Germinal center (tissue), 1 donor: Measurements from ENCODE around the gene PDZRN3.

Experiments
- DNase-seq: peaks from one replicate; pipeline ENCODE4 v3.0.0; 2012; ENCODE audit warnings: mixed read lengths, low spot score

The PDZRN3 gene

DNA sequence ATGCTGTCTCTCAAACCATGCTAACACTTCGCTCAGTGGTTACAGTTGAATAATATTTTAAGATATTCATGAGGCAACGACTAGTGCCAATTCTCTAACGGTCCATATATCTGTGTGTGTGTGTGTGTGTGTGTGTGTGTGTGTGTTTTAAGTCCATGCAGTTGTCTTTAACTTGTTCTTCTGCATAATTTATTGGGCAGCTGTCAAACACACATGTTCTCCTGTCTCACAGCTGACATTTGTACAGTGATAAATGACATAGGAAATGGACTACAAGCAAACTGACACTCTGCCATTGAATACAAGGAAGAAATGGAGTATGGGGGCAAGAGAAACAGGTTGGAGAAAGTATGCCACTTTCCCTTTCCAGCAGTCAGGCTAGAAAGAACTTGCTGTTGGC, 172.0 kb downstream of the PDZRN3 start:
- DNase-seq = no peak

GRCh38 chr3:73451301-73451944, 173.3 kb downstream of the PDZRN3 start:
- peak; percentile 70 for DNase-seq

DNA sequence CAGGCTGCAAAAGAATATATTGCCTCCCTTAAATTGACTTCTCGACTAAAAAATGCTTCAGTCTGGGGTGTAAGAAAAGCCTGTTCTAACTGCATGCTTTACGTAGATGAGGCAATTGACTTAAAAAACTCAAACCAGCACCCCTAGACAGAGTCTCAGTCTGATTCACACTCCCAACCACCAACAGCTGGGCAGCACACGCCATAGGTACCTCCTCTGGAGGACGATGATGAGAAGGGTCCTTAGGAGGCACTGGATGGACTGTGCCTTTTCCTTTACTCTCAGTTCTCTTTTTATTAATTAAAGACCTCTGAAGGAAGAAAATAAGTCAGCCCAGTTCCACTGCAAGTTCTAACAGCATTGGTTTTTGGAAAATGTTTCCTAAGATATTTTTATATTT, 175.0 kb downstream of the PDZRN3 start:
- no peak for DNase-seq

DNA sequence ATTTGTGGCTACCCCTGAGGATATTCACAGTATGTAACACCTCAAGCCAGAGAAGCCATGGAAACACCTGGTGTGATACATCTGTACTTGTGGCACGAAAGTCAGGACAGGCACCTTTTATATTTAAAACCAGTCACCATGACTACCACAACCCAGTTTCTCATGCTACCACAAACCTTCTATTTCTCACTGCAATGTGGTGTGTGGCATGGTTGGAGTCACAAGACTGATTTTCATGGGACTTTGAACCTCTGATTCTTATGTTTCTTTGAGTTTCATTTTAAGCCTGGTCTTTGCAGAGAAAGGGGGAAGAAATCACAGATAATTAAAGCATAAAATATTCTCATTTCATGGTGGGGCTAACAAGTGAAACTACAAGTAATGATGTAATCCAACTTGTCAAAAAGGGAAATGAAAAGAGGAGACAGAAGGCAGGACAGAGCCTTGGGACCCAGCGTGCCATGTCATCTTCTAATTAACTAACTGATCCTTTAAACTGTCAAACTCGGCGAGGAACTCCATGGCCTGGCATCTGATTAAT, 175.9 kb downstream of the PDZRN3 start:
- peak; percentile 50 for DNase-seq

- no peak for DNase-seq
Measured at GRCh38 chr3:73448041-73448440, 176.7 kb downstream of the PDZRN3 start.

GRCh38 chr3:73447111-73447510, 177.6 kb downstream of the PDZRN3 start:
- DNase-seq = no peak

GRCh38 chr3:73446467-73447110, 178.2 kb downstream of the PDZRN3 start:
- no peak for DNase-seq

DNA sequence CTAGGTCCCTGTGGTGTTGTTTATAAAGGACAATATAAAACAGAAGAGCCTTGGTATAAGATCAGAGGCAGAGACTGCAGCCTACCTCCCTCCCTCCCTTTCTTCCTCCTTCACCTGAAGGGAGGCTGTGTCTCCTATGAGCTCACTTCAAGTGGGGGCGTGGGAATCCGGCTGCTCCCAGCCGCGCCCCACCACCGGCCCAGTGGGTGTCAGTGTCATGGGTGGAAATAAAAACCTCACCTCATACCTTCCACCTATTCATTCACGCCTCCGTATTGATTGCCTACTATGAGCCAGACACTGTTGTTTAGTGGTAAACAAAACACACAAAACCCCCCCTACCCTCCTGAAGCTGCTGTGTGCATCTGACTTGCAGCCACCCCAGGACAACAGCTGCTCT, 181.9 kb downstream of the PDZRN3 start:
- DNase-seq = no peak

DNA sequence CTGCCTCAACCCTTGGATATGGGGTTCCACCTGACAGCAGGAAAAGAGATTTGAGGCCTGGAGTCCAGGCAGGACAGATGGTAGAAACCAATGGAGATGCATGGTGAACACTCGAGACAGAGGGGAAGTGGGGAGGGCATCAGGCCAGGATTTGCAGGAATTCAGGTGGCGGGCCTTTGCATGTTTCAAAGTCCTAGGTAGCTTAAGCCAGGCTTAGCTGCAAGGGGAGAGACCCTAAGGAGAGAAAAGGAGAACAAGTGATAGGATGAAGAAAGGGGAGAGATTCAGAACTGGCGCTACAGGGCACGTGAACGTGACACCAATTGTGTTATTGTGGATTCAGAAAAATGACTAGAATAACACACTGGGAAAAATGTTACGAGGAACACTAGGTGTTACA, 182.6 kb downstream of the PDZRN3 start:
- DNase-seq = no peak

DNA sequence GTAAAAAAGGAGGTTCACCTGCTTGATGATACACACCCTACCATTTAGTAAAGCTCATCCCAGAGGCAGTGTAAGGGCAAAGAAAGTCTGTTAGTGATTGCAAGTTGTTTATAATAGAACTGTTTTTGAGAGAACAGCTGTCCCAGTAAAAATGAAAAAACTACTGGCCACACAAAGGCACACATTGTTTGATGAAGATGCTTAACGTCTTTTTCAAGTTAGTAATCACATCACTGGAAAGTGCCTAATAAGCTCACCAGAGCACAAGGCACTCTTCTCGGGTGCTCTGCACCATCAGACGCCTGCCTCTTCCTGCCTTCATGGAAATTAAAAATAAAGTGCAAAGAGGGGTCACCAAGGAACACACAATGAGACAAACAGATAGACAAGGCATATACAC, 186.9 kb downstream of the PDZRN3 start:
- no peak for DNase-seq

- no peak for DNase-seq
Measured at GRCh38 chr3:73435055-73435454, 189.7 kb downstream of the PDZRN3 start.

- DNase-seq = no peak
Measured at GRCh38 chr3:73433687-73434086, 191.1 kb downstream of the PDZRN3 start.

- no peak for DNase-seq
Measured at GRCh38 chr3:73433079-73433478, 191.7 kb downstream of the PDZRN3 start.

DNA sequence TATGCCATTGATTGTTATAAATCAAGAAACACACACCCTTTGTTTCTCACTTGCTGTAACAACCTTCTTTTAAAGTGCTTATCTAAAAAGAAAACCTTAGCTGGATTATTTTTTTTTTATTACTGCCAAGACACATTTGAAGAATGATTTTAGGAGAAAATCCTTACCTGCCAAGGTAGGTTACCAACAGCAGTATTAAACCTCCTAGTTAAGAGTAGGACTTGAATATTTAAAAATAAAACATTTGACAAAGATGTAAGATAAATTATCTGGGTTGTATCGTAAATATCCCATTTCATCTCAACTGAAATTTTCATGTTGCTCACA, 192.1 kb downstream of the PDZRN3 start:
- DNase-seq = no peak

DNA sequence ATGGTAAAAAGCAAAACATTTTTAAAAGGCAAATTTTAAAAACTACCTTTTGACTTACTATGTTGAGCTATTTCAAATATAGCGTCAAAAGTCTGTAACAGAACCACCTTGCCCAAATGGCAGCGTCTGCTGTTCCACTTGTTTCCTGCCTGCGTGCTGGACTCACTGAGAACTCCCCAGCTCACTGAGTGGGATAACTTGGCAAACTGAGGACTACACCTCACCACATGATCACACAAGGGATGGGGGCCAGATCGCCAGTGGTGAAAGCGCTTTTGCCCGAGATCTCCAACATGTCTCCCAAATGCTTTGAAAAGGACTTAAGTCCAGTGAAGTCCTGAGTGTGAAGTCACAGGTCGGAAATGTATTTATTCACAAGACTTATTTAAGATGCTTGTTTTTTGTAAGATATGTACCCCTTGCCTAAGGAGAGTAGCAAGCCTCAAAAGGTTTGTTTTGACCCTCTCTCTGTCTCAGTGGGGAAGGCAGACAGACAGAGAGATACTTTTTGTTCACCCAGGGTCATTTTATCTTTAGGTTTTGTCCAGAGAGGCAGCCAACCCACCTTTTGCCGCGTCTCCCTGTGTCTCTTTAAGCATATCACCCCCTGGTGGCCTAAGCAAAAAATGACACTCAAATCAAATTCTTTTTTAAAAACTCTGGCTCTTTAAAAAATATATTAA, 192.6 kb downstream of the PDZRN3 start:
- DNase-seq = peak; percentile 41

GRCh38 chr3:73431183-73431900, 193.4 kb downstream of the PDZRN3 start:
- DNase-seq = no peak

DNA sequence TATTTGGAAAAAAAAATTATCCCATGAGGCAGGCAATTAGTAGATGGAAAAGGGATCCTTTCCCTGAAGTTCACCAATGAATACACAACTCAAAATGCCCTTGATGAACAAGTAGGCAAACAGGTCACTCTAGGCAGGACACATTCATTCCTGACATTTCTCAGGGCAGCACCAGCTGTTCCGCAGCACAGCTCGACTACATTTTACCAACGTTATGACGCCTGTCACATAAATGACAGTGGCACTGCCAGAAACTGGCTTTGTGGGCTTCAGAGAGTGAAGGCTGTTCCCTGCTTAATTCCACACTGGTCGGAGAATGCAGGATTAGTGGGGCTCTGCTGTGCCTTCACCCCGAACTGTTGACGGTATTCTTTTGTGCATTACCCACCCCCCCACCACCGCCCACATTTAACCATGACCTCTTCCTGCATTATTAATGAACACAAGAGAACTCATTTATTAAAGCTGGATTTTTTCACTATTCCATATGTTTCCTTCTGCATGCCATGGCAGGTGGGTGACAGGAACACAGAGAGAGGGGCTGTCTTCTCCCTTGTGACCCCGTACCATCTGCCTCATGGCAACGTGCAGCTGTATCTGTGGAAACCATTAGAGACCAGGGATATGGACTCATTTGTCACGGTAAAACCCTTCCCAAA, 197.6 kb downstream of the PDZRN3 start:
- DNase-seq = no peak

GRCh38 chr3:73426606-73427005, 198.1 kb downstream of the PDZRN3 start:
- no peak for DNase-seq

GRCh38 chr3:73423116-73423515, 201.6 kb downstream of the PDZRN3 start:
- no peak for DNase-seq

DNA sequence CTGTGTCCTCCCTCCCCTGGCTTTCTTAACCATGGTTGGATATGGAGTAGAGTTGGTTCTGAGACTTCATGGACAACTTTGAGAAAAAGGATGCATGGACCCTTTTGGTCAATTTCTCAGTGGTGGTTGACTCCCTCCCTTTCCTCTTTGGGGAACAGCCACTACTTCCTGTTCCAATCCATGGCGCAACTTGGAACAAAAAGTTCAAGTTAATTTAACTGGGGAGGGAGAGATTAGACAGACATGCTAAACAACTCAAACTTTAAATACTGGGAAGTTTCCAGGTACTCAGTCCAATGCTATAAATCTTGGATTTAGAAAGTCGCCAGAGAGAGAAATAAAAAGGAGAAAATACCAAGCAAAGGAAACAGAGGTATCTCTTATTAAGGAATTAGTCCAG, 202.2 kb downstream of the PDZRN3 start:
- no peak for DNase-seq

DNA sequence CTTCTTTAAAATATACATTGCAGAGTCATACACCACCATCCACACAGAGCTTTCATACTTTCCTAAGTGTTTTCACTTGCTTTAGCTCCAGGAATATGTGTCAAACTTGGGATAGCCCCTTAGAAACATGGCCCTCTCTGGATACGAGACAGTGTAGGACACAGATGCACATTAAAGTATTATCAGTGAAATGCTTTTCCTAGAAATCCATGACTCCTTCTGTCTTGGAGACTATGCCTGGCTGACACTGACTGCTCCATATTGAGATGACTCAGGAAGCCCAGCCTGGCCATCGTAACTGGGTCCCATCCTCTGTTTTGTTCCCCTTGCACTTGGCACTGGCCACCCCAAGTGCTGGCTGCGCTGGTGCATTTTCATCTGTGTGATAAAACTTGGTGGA, 204.8 kb downstream of the PDZRN3 start:
- no peak for DNase-seq

- DNase-seq = no peak
Measured at GRCh38 chr3:73419179-73419803, 205.4 kb downstream of the PDZRN3 start.
